ENCODE measurements around the gene ZNF385B.

DNA sequence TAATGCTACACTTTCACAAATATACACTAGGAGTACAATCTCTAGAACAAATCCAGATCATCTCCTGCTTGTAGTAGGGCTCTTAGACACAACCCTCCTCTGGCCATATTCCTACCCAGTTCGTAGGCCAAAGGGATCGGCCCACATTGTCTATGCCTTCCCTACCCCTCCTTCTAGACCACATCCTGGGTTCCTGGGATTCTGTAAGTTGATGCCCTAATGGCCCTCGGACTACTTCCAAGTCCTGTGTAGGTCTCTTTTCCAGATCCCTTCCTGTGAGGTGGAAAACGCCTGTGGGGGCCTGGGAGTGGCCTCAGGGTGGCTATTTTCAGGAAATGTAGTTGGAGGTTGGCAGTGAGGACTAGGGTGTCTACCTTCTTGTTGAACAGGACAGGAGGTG, 289.7 kb downstream of the ZNF385B start:
- TF ChIP-seq, protein P1, sequence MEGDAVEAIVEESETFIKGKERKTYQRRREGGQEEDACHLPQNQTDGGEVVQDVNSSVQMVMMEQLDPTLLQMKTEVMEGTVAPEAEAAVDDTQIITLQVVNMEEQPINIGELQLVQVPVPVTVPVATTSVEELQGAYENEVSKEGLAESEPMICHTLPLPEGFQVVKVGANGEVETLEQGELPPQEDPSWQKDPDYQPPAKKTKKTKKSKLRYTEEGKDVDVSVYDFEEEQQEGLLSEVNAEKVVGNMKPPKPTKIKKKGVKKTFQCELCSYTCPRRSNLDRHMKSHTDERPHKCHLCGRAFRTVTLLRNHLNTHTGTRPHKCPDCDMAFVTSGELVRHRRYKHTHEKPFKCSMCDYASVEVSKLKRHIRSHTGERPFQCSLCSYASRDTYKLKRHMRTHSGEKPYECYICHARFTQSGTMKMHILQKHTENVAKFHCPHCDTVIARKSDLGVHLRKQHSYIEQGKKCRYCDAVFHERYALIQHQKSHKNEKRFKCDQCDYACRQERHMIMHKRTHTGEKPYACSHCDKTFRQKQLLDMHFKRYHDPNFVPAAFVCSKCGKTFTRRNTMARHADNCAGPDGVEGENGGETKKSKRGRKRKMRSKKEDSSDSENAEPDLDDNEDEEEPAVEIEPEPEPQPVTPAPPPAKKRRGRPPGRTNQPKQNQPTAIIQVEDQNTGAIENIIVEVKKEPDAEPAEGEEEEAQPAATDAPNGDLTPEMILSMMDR (IDR thresholded peaks at IDR 0.05) = no peak
- no peak for TF ChIP-seq POLR2AphosphoS5 (IDR thresholded peaks at IDR 0.05)
- no peak for TF ChIP-seq EP300 (IDR thresholded peaks at IDR 0.05)

All from stomach (tissue), 4 donors.